Measurements from ENCODE around the gene TMEM132D. TPM values are rescaled to one million over a fixed set of nuclear protein-coding genes. Genes with fewer than 3 reads are reported as not detected.

TMEM132D gene
- total and polyA plus RNA-seq, 2 experiments from 2014 or later, result 2.0 to 2.4 TPM

- H3K79me2 ChIP-seq, result no peaks in the 10 kb centered on the region
- DNase-seq (ENCODE audit: low spot score), result no peak
Measured at GRCh38 chr12:129215556-129215955, 688.3 kb downstream of the TMEM132D start.

GRCh38 chr12:129213551-129213950 lies 690.3 kb downstream of the TMEM132D start:
- Histone ChIP-seq H3K9me2 (replicated peaks; ENCODE audit: insufficient read depth) (no peaks in the 10 kb centered on the region), H3K36me3 (replicated peaks; ENCODE audit: insufficient read depth, low read depth) (no peaks in the 10 kb centered on the region), H3K27me3 (no peaks in the 10 kb centered on the region), H3K79me2 (no peaks in the 10 kb centered on the region), H3K4me2 (no peak overlapping the region), H3K4me1 (ENCODE audit: insufficient read depth) (no peaks in the 10 kb centered on the region), H2AFZ (no peak overlapping the region), H3K9me3 (ENCODE audit: low read depth) (no peaks in the 10 kb centered on the region), H4K20me1 (ENCODE audit: insufficient read depth, poor library complexity, severe bottlenecking) (no peaks in the 10 kb centered on the region), H3K4me3 (no peak overlapping the region), H3K27ac (peak overlapping the region; percentile 94)
- TF ChIP-seq EZH2 (IDR thresholded peaks at IDR 0.05; ENCODE audit: borderline replicate concordance) (no peak), EZH2phosphoT487 (IDR thresholded peaks at IDR 0.05; ENCODE audit: low read depth, severe bottlenecking, unreplicated experiment) (no peak)
- TF ChIP-seq, protein P1, sequence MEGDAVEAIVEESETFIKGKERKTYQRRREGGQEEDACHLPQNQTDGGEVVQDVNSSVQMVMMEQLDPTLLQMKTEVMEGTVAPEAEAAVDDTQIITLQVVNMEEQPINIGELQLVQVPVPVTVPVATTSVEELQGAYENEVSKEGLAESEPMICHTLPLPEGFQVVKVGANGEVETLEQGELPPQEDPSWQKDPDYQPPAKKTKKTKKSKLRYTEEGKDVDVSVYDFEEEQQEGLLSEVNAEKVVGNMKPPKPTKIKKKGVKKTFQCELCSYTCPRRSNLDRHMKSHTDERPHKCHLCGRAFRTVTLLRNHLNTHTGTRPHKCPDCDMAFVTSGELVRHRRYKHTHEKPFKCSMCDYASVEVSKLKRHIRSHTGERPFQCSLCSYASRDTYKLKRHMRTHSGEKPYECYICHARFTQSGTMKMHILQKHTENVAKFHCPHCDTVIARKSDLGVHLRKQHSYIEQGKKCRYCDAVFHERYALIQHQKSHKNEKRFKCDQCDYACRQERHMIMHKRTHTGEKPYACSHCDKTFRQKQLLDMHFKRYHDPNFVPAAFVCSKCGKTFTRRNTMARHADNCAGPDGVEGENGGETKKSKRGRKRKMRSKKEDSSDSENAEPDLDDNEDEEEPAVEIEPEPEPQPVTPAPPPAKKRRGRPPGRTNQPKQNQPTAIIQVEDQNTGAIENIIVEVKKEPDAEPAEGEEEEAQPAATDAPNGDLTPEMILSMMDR (IDR thresholded peaks at IDR 0.05; ENCODE audit: poor library complexity), result no peak
- WGBS (ENCODE audit: low lambda C conversion rate, missing lambda C conversion rate), result 84% methylated on average over 4 of the region's 4 CpGs
- no peak for DNase-seq (ENCODE audit: low spot score)

More at GRCh38 chr12:129215556-129215955, 688.3 kb downstream of the TMEM132D start:
- Histone ChIP-seq H3K4me3 (no peak overlapping the region), H3K27ac (no peak overlapping the region), H3K9me3 (ENCODE audit: low read depth) (no peaks in the 10 kb centered on the region), H3K4me2 (no peak overlapping the region), H4K20me1 (ENCODE audit: insufficient read depth, poor library complexity, severe bottlenecking) (no peaks in the 10 kb centered on the region), H3K4me1 (ENCODE audit: insufficient read depth) (no peaks in the 10 kb centered on the region), H3K27me3 (no peaks in the 10 kb centered on the region), H2AFZ (no peak overlapping the region), H3K9me2 (replicated peaks; ENCODE audit: insufficient read depth) (no peaks in the 10 kb centered on the region), H3K36me3 (replicated peaks; ENCODE audit: insufficient read depth, low read depth) (no peaks in the 10 kb centered on the region)
- 96% methylated on average over 5 of the region's 5 CpGs for WGBS (ENCODE audit: low lambda C conversion rate, missing lambda C conversion rate)
- TF ChIP-seq EZH2phosphoT487 (IDR thresholded peaks at IDR 0.05; ENCODE audit: low read depth, severe bottlenecking, unreplicated experiment), result no peak
- TF ChIP-seq, protein P1 (IDR thresholded peaks at IDR 0.05; ENCODE audit: poor library complexity), result no peak
- no peak for TF ChIP-seq EZH2 (IDR thresholded peaks at IDR 0.05; ENCODE audit: borderline replicate concordance)

DNA sequence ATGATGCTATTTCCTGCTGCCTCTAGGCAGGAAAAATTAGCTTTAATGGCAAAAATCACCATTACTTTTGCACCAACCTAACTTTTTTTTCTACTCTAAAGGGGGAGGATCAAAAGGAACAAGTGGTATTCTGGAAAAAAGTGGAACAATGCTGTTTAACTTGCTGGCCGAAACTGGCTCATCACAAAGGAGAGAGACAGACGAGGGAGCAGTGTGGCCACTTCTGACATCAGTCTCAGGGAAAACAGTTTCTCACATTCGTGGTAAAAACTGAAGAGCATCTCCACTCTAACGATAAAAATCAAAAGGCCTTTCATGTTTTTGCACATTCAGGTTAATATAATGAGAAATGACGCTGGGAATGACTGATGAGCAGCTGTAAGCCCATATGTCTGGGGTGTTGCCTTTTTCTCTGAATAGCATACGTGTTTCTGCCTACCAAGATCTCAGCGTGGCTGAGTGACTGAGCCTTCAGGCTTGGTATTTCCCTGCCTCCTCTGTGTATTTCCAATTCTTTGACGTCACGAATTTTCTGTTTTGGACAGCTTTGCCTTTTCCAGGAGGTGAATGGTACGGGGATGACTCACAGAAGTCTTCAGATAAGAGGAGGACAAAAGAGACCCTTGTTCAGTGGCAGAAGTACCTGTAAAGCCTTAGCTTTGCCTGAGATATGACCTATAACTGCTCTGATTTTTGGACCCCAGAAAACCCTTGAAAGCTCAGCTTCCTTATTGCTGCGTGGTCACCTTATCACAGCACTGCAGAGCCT lies 691.8 kb downstream of the TMEM132D start:
- DNase-seq (ENCODE audit: low spot score), result peak; percentile 78
- WGBS (ENCODE audit: low lambda C conversion rate, missing lambda C conversion rate), result 62% methylated on average over 11 of the region's 11 CpGs
- no peak for TF ChIP-seq EZH2 (IDR thresholded peaks at IDR 0.05; ENCODE audit: borderline replicate concordance)
- TF ChIP-seq EZH2phosphoT487 (IDR thresholded peaks at IDR 0.05; ENCODE audit: low read depth, severe bottlenecking, unreplicated experiment), result no peak
- TF ChIP-seq, protein P1 (IDR thresholded peaks at IDR 0.05; ENCODE audit: poor library complexity), result no peak
- H3K27me3 ChIP-seq, result no peaks in the 10 kb centered on the region
- peak overlapping the region; percentile 94 for H3K27ac ChIP-seq
- no peaks in the 10 kb centered on the region for H3K9me3 ChIP-seq (ENCODE audit: low read depth)
- no peaks in the 10 kb centered on the region for H3K4me1 ChIP-seq (ENCODE audit: insufficient read depth)
- H3K9me2 ChIP-seq (replicated peaks; ENCODE audit: insufficient read depth), result no peaks in the 10 kb centered on the region
- no peaks in the 10 kb centered on the region for H4K20me1 ChIP-seq (ENCODE audit: insufficient read depth, poor library complexity, severe bottlenecking)
- H2AFZ ChIP-seq, result no peak overlapping the region
- H3K36me3 ChIP-seq (replicated peaks; ENCODE audit: insufficient read depth, low read depth), result no peaks in the 10 kb centered on the region
- H3K4me2 ChIP-seq, result peak overlapping the region; percentile 59
- H3K79me2 ChIP-seq, result no peaks in the 10 kb centered on the region
- no peak overlapping the region for H3K4me3 ChIP-seq
